GM21737 (cell line): Measurements from ENCODE around the gene TMEM171.

Experiments
- ATAC-seq: cut with Tn5 transposase; IDR thresholded peaks from one replicate; pipeline ENCODE4 v1.9.1; 2021; ENCODE audit warnings: mild to moderate bottlenecking, moderate library complexity; ENCODE audit not compliant: unreplicated experiment

The TMEM171 gene

GRCh38 chr5:73119451-73120157 lies 771 bp upstream of the TMEM171 start:
- ATAC-seq = no peak

- ATAC-seq = no peak
Measured at GRCh38 chr5:73121119-73121463, 716 bp downstream of the TMEM171 start.

- ATAC-seq = no peak
Measured at GRCh38 chr5:73122875-73123810, 2.8 kb downstream of the TMEM171 start.

GRCh38 chr5:73125289-73125688 lies 4.9 kb downstream of the TMEM171 start:
- ATAC-seq = no peak

- ATAC-seq = no peak
Measured at GRCh38 chr5:73126381-73126780, 6.0 kb downstream of the TMEM171 start.

- ATAC-seq = no peak
Measured at GRCh38 chr5:73126957-73127356, 6.6 kb downstream of the TMEM171 start.

GRCh38 chr5:73129143-73129542 lies 8.8 kb downstream of the TMEM171 start:
- no peak for ATAC-seq

- ATAC-seq = no peak
Measured at GRCh38 chr5:73130811-73131210, 10.4 kb downstream of the TMEM171 start.

- ATAC-seq = no peak
Measured at GRCh38 chr5:73131711-73132425, 11.5 kb downstream of the TMEM171 start.

GRCh38 chr5:73132759-73133158 lies 12.4 kb downstream of the TMEM171 start:
- no peak for ATAC-seq

GRCh38 chr5:73135021-73135420 lies 14.6 kb downstream of the TMEM171 start:
- no peak for ATAC-seq

- no peak for ATAC-seq
Measured at GRCh38 chr5:73135429-73136054, 15.2 kb downstream of the TMEM171 start.

- ATAC-seq = no peak
Measured at GRCh38 chr5:73136055-73136562, 15.7 kb downstream of the TMEM171 start.

GRCh38 chr5:73137563-73138530 lies 17.5 kb downstream of the TMEM171 start:
- ATAC-seq = no peak

GRCh38 chr5:73139485-73139884 lies 19.1 kb downstream of the TMEM171 start:
- ATAC-seq = no peak

- ATAC-seq = no peak
Measured at GRCh38 chr5:73140801-73141200, 20.4 kb downstream of the TMEM171 start.

- ATAC-seq = no peak
Measured at GRCh38 chr5:73142035-73142434, 21.7 kb downstream of the TMEM171 start.

- ATAC-seq = no peak
Measured at GRCh38 chr5:73143716-73144115, 23.3 kb downstream of the TMEM171 start.

- ATAC-seq = no peak
Measured at GRCh38 chr5:73149540-73149939, 29.2 kb downstream of the TMEM171 start.

- no peak for ATAC-seq
Measured at GRCh38 chr5:73150876-73151275, 30.5 kb downstream of the TMEM171 start.
